ENCODE measurements around the gene BCORL1. TPM values are rescaled to one million over a fixed set of nuclear protein-coding genes. Genes with fewer than 3 reads are reported as not detected.

The BCORL1 gene
- total and polyA plus RNA-seq, 2 of the 8 experiments (the other 6 are each of a cell fraction or from before 2014, with no cell fraction given) = 1.4 to 6.2 TPM

GRCh38 chrX:130030826-130031225, 48.4 kb downstream of the BCORL1 start:
- H2BK20ac ChIP-seq (ENCODE audit: low read length) = no peak overlapping the region
- no peak overlapping the region for H3K14ac ChIP-seq (ENCODE audit: insufficient read length)
- ChIA-PET POLR2A (ENCODE audit: partially characterized antibody) (no interaction called here), CTCF (ENCODE audit: partially characterized antibody) (interaction anchor here (1.0 to 1.2 kb wide), 2 partner anchors 10 to 49 kb away, joined by 3 read pairs; no protein-coding TSS in a partner anchor)
- no peak overlapping the region for H2AK5ac ChIP-seq (ENCODE audit: low read depth, low read length)
- H3K18ac ChIP-seq (ENCODE audit: extremely low read depth, low read length) = no peak overlapping the region
- no peaks in the 10 kb centered on the region for H3K9me3 ChIP-seq (ENCODE audit: insufficient read depth in 2 of 2, low read depth in 1 of 2, low read length in 1 of 2)
- H3K27ac ChIP-seq (ENCODE audit: low read depth, low read length) = no peak overlapping the region
- WGBS, 2 experiments (ENCODE audit: extremely low coverage in 1 of 2, insufficient coverage in 1 of 2, insufficient read length in 1 of 2, insufficient replicate concordance in 2 of 2, low coverage in 1 of 2, low lambda C conversion rate in 2 of 2, missing lambda C conversion rate in 1 of 2) = no CpG with 5 or more reads among the region's 4 CpGs
- H4K8ac ChIP-seq (ENCODE audit: extremely low read depth, insufficient read depth, low read length) = peak overlapping the region; percentile 79; the same call in 1 of the 2 replicates
- no peak overlapping the region for H3K9ac ChIP-seq (replicated peaks in 1 of 4; ENCODE audit: extremely low read depth in 1 of 4, low read depth in 3 of 4, low read length in 3 of 4)
- H4K5ac ChIP-seq (ENCODE audit: insufficient read length, low read depth, low read length) = no peak overlapping the region
- no peak overlapping the region for H3K4me3 ChIP-seq (ENCODE audit: extremely low read depth in 1 of 4, insufficient read depth in 2 of 4, low read depth in 3 of 4, low read length in 4 of 4)
- H3K23ac ChIP-seq (ENCODE audit: insufficient read length) = no peak overlapping the region
- H3K27me3 ChIP-seq (replicated peaks in 1 of 4; ENCODE audit: control insufficient read depth in 3 of 4, extremely low read depth in 1 of 4, insufficient read depth in 3 of 4, low read length in 3 of 4) = no peaks in the 10 kb centered on the region
- peaks cover 0 to 8% (median 0%) of the 10 kb centered on the region in 4 experiments; a peak in 1 of 7 replicates for H3K4me1 ChIP-seq (replicated peaks in 1 of 4; ENCODE audit: control insufficient read depth in 3 of 4, insufficient read depth in 4 of 4, low read length in 3 of 4)
- no peak overlapping the region for H2BK12ac ChIP-seq (ENCODE audit: low read depth, low read length)
- H4K20me1 ChIP-seq (replicated peaks in 1 of 2; ENCODE audit: control insufficient read depth in 1 of 2, insufficient read depth in 2 of 2, low read length in 2 of 2) = no peaks in the 10 kb centered on the region
- no peak overlapping the region for H2BK15ac ChIP-seq (ENCODE audit: low read length)
- no peak overlapping the region for H3K4me2 ChIP-seq (ENCODE audit: insufficient read depth in 1 of 2, low read depth in 2 of 2, low read length in 2 of 2)
- no peak overlapping the region for H3K56ac ChIP-seq (replicated peaks; ENCODE audit: insufficient read length, low read depth, low read length)
- no peak overlapping the region for H2BK120ac ChIP-seq (replicated peaks; ENCODE audit: low read depth, low read length)
- no peak overlapping the region for H2AFZ ChIP-seq (ENCODE audit: low read length)
- H3K4ac ChIP-seq (replicated peaks; ENCODE audit: insufficient read length, low read depth, low read length) = no peak overlapping the region
- H3K36me3 ChIP-seq (ENCODE audit: control insufficient read depth in 2 of 4, insufficient read depth in 4 of 4, low read length in 3 of 4) = peaks cover 0 to 10% (median 1%) of the 10 kb centered on the region in 4 experiments; a peak in 3 of 8 replicates
- no peak for DNase-seq (ENCODE audit: low read depth in 1 of 2, low spot score in 2 of 2)
- no peak for FAIRE-seq
- H4K91ac ChIP-seq (replicated peaks; ENCODE audit: insufficient read length, low read length) = no peak overlapping the region
- no peaks in the 10 kb centered on the region for H3K23me2 ChIP-seq (ENCODE audit: low read depth, low read length)
- H2BK5ac ChIP-seq (ENCODE audit: low read depth, low read length) = no peak overlapping the region
- no peaks in the 10 kb centered on the region for H3K79me1 ChIP-seq (ENCODE audit: low read depth, low read length)
- H3K79me2 ChIP-seq (ENCODE audit: control insufficient read depth in 1 of 2, insufficient read depth in 2 of 2, low read length in 2 of 2) = no peaks in the 10 kb centered on the region
- no peak for TF ChIP-seq SIRT6 (IDR thresholded peaks at IDR 0.05; ENCODE audit: low read length)
